Renal cortex interstitium (tissue), 15 donors: ENCODE data around the gene DYNLL1. TPM values are rescaled to one million over a fixed set of nuclear protein-coding genes. Genes with fewer than 3 reads are reported as not detected.
"Not testable (repeated sequence)": the region's sequence is repeated elsewhere in the genome, so short reads cannot be mapped to it uniquely, and the experiment has no call there.

Source experiments
- DNase-seq, 11 donors: peaks; one replicate each; pipeline ENCODE4 v3.0.0-alpha.2; 2013; ENCODE audit warnings: low read depth in 9 of 11, low spot score in 4 of 11; ENCODE audit errors: extremely low read depth in 1 of 11
- long read RNA-seq, 16 experiments: transcript quantifications; one replicate each; lab custom pipeline, GENCODE V29; 2026
- polyA plus RNA-seq, 3 donors: library from polyadenylated mRNA; unstranded; fragments of 120-200 nt; gene quantifications; one replicate each; pipeline ENCODE4 v1.2.1, GENCODE V29; 2013; ENCODE audit not compliant: insufficient read length in 3 of 3

Gene DYNLL1
- 100 to 1,000 TPM; 405 to 558 (median 530) TPM for polyA plus RNA-seq
- long read RNA-seq, donor 1, transcript DYNLL1-210 (1 exons, 670 nt) = minor isoform, 30 of 190 reads
- long read RNA-seq, donor 1, transcript DYNLL1-202 (3 exons, 697 nt) = minor isoform, 9 of 190 reads
- long read RNA-seq, donor 1, transcript DYNLL1-207 (2 exons, 719 nt) = minor isoform, 17 of 190 reads
- long read RNA-seq, donor 1, transcript DYNLL1-201 (3 exons, 720 nt) = major isoform, 121 of 190 reads
- long read RNA-seq, donor 1, partial matches to known transcripts = 7 of 190 reads
- long read RNA-seq, donor 1, other reads (novel, unspliced or antisense) = 0 of 190 reads
- long read RNA-seq, donor 2, transcript DYNLL1-210 (1 exons, 670 nt) = minor isoform, 42 of 280 reads
- long read RNA-seq, donor 2, transcript DYNLL1-202 (3 exons, 697 nt) = minor isoform, 16 of 280 reads
- long read RNA-seq, donor 2, transcript DYNLL1-201 (3 exons, 720 nt) = major isoform, 176 of 280 reads
- long read RNA-seq, donor 2, transcript DYNLL1-207 (2 exons, 719 nt) = minor isoform, 27 of 280 reads
- long read RNA-seq, donor 2, partial matches to known transcripts = 11 of 280 reads
- long read RNA-seq, donor 2, other reads (novel, unspliced or antisense) = 0 of 280 reads
- long read RNA-seq, donor 3, transcript DYNLL1-210 (1 exons, 670 nt) = minor isoform, 22 of 294 reads
- long read RNA-seq, donor 3, transcript DYNLL1-201 (3 exons, 720 nt) = major isoform, 228 of 294 reads
- long read RNA-seq, donor 3, transcript DYNLL1-207 (2 exons, 719 nt) = minor isoform, 12 of 294 reads
- long read RNA-seq, donor 3, transcript DYNLL1-202 (3 exons, 697 nt) = minor isoform, 26 of 294 reads
- long read RNA-seq, donor 3, partial matches to known transcripts = 0 of 294 reads
- long read RNA-seq, donor 3, other reads (novel, unspliced or antisense) = 0 of 294 reads
- long read RNA-seq, donor 4, transcript DYNLL1-201 (3 exons, 720 nt) = major isoform, 131 of 223 reads
- long read RNA-seq, donor 4, transcript DYNLL1-202 (3 exons, 697 nt) = minor isoform, 13 of 223 reads
- long read RNA-seq, donor 4, transcript DYNLL1-207 (2 exons, 719 nt) = minor isoform, 13 of 223 reads
- long read RNA-seq, donor 4, transcript DYNLL1-210 (1 exons, 670 nt) = minor isoform, 28 of 223 reads
- long read RNA-seq, donor 4, partial matches to known transcripts = 11 of 223 reads
- long read RNA-seq, donor 4, other reads (novel, unspliced or antisense) = 20 of 223 reads
- long read RNA-seq, donor 5 = 0 reads
- long read RNA-seq, donor 6, transcript DYNLL1-210 (1 exons, 670 nt) = minor isoform, 37 of 253 reads
- long read RNA-seq, donor 6, transcript DYNLL1-201 (3 exons, 720 nt) = major isoform, 150 of 253 reads
- long read RNA-seq, donor 6, transcript DYNLL1-202 (3 exons, 697 nt) = minor isoform, 13 of 253 reads
- long read RNA-seq, donor 6, transcript DYNLL1-207 (2 exons, 719 nt) = minor isoform, 30 of 253 reads
- long read RNA-seq, donor 6, partial matches to known transcripts = 14 of 253 reads
- long read RNA-seq, donor 6, other reads (novel, unspliced or antisense) = 0 of 253 reads
- long read RNA-seq, donor 7, transcript DYNLL1-202 (3 exons, 697 nt) = minor isoform, 28 of 427 reads
- long read RNA-seq, donor 7, transcript DYNLL1-207 (2 exons, 719 nt) = minor isoform, 16 of 427 reads
- long read RNA-seq, donor 7, transcript DYNLL1-210 (1 exons, 670 nt) = minor isoform, 38 of 427 reads
- long read RNA-seq, donor 7, transcript DYNLL1-201 (3 exons, 720 nt) = major isoform, 238 of 427 reads
- long read RNA-seq, donor 7, partial matches to known transcripts = 69 of 427 reads
- long read RNA-seq, donor 7, other reads (novel, unspliced or antisense) = 35 of 427 reads
- long read RNA-seq, donor 8, transcript DYNLL1-207 (2 exons, 719 nt) = minor isoform, 38 of 457 reads
- long read RNA-seq, donor 8, transcript DYNLL1-210 (1 exons, 670 nt) = minor isoform, 44 of 457 reads
- long read RNA-seq, donor 8, transcript DYNLL1-201 (3 exons, 720 nt) = major isoform, 328 of 457 reads
- long read RNA-seq, donor 8, transcript DYNLL1-202 (3 exons, 697 nt) = minor isoform, 37 of 457 reads
- long read RNA-seq, donor 8, partial matches to known transcripts = 0 of 457 reads
- long read RNA-seq, donor 8, other reads (novel, unspliced or antisense) = 0 of 457 reads
- long read RNA-seq, donor 9, transcript DYNLL1-202 (3 exons, 697 nt) = minor isoform, 18 of 252 reads
- long read RNA-seq, donor 9, transcript DYNLL1-207 (2 exons, 719 nt) = minor isoform, 19 of 252 reads
- long read RNA-seq, donor 9, transcript DYNLL1-210 (1 exons, 670 nt) = minor isoform, 34 of 252 reads
- long read RNA-seq, donor 9, transcript DYNLL1-201 (3 exons, 720 nt) = major isoform, 168 of 252 reads
- long read RNA-seq, donor 9, partial matches to known transcripts = 9 of 252 reads
- long read RNA-seq, donor 9, other reads (novel, unspliced or antisense) = 0 of 252 reads
- long read RNA-seq, donor 10, transcript DYNLL1-201 (3 exons, 720 nt) = major isoform, 195 of 280 reads
- long read RNA-seq, donor 10, transcript DYNLL1-210 (1 exons, 670 nt) = minor isoform, 25 of 280 reads
- long read RNA-seq, donor 10, transcript DYNLL1-202 (3 exons, 697 nt) = minor isoform, 32 of 280 reads
- long read RNA-seq, donor 10, transcript DYNLL1-207 (2 exons, 719 nt) = minor isoform, 21 of 280 reads
- long read RNA-seq, donor 10, partial matches to known transcripts = 0 of 280 reads
- long read RNA-seq, donor 10, other reads (novel, unspliced or antisense) = 0 of 280 reads
- long read RNA-seq, donor 11, transcript DYNLL1-201 (3 exons, 720 nt) = major isoform, 114 of 151 reads
- long read RNA-seq, donor 11, transcript DYNLL1-210 (1 exons, 670 nt) = minor isoform, 16 of 151 reads
- long read RNA-seq, donor 11, transcript DYNLL1-202 (3 exons, 697 nt) = minor isoform, 10 of 151 reads
- long read RNA-seq, donor 11, partial matches to known transcripts = 0 of 151 reads
- long read RNA-seq, donor 11, other reads (novel, unspliced or antisense) = 0 of 151 reads
- long read RNA-seq, donor 12, transcript DYNLL1-210 (1 exons, 670 nt) = minor isoform, 30 of 147 reads
- long read RNA-seq, donor 12, transcript DYNLL1-207 (2 exons, 719 nt) = minor isoform, 13 of 147 reads
- long read RNA-seq, donor 12, transcript DYNLL1-201 (3 exons, 720 nt) = major isoform, 87 of 147 reads
- long read RNA-seq, donor 12, transcript DYNLL1-202 (3 exons, 697 nt) = minor isoform, 8 of 147 reads
- long read RNA-seq, donor 12, partial matches to known transcripts = 7 of 147 reads
- long read RNA-seq, donor 12, other reads (novel, unspliced or antisense) = 0 of 147 reads
- long read RNA-seq, donor 13 = 0 reads
- long read RNA-seq, donor 14, transcript DYNLL1-202 (3 exons, 697 nt) = minor isoform, 12 of 208 reads
- long read RNA-seq, donor 14, transcript DYNLL1-210 (1 exons, 670 nt) = minor isoform, 19 of 208 reads
- long read RNA-seq, donor 14, transcript DYNLL1-207 (2 exons, 719 nt) = minor isoform, 14 of 208 reads
- long read RNA-seq, donor 14, transcript DYNLL1-201 (3 exons, 720 nt) = major isoform, 156 of 208 reads
- long read RNA-seq, donor 14, partial matches to known transcripts = 0 of 208 reads
- long read RNA-seq, donor 14, other reads (novel, unspliced or antisense) = 0 of 208 reads
- long read RNA-seq, donor 15, transcript DYNLL1-201 (3 exons, 720 nt) = major isoform, 75 of 110 reads
- long read RNA-seq, donor 15, transcript DYNLL1-202 (3 exons, 697 nt) = minor isoform, 7 of 110 reads
- long read RNA-seq, donor 15, transcript DYNLL1-210 (1 exons, 670 nt) = minor isoform, 15 of 110 reads
- long read RNA-seq, donor 15, transcript DYNLL1-207 (2 exons, 719 nt) = minor isoform, 8 of 110 reads
- long read RNA-seq, donor 15, partial matches to known transcripts = 0 of 110 reads
- long read RNA-seq, donor 15, other reads (novel, unspliced or antisense) = 0 of 110 reads
- long read RNA-seq, donor 16, transcript DYNLL1-210 (1 exons, 670 nt) = minor isoform, 62 of 624 reads
- long read RNA-seq, donor 16, transcript DYNLL1-207 (2 exons, 719 nt) = minor isoform, 42 of 624 reads
- long read RNA-seq, donor 16, transcript DYNLL1-202 (3 exons, 697 nt) = minor isoform, 35 of 624 reads
- long read RNA-seq, donor 16, transcript DYNLL1-201 (3 exons, 720 nt) = major isoform, 428 of 624 reads
- long read RNA-seq, donor 16, partial matches to known transcripts = 43 of 624 reads
- long read RNA-seq, donor 16, other reads (novel, unspliced or antisense) = 0 of 624 reads

- peak; percentile 91 to 98 (median 96) for DNase-seq
Measured at GRCh38 chr12:120495731-120496412, at the start of gene DYNLL1. TSS of gene DYNLL1 (plus strand) at chr12:120496113. CDS start at chr12:120496422, 309 bp downstream.

DNA sequence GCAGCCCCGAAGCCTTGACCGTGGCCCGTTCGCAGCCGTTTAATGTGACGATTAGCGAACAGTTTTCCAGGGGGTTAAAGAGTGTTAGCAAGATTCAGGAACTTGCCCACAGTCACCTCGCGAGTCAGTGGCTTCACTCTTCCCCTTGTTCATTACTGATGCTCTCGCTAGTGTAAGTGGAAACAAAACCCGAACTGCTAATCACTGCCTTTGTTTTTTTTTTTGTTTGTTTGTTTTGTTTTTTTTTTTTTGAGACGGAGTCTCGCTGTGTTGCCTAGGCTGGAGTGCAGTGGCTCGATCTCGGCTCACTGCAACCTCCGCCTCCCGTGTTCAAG lies 49.1 kb upstream of the DYNLL1 start:
- not testable (repeated sequence) for DNase-seq

- no peak for DNase-seq
Measured at GRCh38 chr12:120447992-120448391, 47.9 kb upstream of the DYNLL1 start.

DNA sequence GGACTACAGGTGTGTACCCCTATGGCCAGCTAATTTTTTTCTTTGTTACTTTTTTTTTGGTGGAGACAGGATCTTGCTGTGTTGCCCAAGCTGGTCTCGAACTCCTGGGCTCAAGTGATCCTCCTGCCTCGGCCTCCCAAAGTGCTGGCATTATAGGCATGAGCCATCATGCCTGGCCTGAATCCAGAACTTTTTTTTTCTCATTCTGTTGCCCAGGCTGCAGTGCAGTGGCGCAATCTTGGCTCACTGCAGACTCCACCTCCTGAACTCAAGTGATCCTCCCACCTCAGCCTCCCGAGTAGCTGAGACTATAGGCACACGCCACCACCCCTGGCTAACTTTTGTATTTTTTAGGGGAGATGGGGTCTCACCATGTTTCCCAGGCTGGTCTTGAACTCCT lies 43.4 kb upstream of the DYNLL1 start:
- DNase-seq = not testable (repeated sequence)

- no peak for DNase-seq
Measured at GRCh38 chr12:120453060-120453750, 42.7 kb upstream of the DYNLL1 start.

DNA sequence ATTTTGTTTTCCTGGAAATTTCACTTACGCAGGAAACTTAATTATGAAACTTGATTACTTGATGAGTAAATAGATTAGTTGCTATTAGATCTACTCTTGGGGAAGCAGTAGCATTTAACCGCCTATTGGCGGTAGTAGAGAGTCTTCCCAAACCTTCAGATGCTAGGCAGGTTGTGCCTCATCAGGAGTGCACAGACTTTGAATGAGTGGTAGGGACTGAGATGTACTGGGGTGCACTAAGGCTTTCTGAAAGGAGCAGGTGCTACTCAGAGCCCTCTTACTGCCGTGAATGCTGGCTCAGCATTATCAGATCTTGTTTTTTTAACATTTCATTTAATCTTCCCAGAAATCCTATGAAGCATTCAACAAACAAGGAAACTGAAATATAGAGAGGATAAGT lies 41.9 kb upstream of the DYNLL1 start:
- DNase-seq = no peak

GRCh38 chr12:120455302-120455701 lies 40.6 kb upstream of the DYNLL1 start:
- no peak for DNase-seq

DNA sequence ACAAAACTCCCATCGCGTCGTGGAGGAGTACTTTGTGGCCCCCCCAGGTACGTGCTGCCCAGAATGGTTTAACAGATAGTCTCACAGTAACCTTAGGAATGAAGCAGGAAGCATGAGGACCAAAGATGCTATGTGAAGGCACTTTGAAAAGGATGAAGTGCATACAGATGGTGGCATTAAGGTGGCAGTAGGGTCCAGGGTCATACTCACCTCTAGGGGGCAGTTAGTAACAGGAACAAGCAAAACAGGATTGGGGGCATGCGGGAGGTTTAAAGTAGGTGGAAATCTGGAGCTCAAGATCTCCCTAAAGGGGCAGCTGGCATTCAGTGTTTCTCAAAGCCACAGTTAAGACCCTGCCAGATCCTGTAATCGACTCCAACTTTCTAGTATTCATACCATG lies 38.8 kb upstream of the DYNLL1 start:
- DNase-seq = no peak

DNA sequence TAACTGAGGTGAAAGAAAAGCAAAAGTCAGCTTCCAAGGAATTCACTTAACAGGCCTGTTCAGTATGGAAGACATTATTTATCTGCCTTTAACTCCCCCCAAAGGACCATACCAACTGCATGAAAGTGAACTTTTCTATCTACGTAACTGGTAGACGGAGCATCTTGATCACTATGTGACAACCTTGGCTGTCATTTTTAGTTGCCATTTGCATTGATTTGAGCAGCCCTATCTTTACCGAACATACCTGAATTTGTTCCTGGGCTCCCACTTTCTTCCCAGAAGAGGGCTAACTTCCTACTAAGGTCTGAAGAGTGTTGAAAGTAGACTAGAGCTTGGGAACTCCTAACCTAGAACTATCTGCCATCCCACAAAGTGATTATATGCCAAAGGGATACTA lies 35.8 kb upstream of the DYNLL1 start:
- no peak for DNase-seq

DNA sequence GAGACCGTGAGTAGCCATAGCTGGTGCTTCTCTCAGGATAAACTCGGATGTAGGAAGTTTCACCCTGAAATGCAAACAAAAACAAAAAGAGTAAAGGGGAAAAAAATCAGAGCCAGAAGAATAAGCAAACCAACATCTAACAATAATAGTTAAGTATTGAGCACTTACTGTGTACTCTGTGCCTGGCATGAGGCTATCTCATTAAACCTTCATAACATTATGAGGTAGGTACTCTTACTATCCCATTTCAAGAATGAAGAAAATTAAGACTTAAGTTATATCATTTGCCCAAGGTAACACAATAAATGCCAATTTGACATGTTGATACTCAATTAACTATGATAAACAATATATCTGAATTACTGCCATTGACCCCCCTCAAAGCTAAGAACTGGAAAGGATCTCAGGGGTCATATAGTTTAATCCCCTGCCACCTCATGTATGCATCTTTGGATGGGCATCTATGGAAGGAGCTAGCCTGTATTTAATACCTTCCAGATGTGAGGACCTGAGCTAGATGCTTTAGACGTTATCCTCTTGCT lies 33.7 kb upstream of the DYNLL1 start:
- DNase-seq = no peak

GRCh38 chr12:120463712-120464111 lies 32.2 kb upstream of the DYNLL1 start:
- DNase-seq = no peak

DNA sequence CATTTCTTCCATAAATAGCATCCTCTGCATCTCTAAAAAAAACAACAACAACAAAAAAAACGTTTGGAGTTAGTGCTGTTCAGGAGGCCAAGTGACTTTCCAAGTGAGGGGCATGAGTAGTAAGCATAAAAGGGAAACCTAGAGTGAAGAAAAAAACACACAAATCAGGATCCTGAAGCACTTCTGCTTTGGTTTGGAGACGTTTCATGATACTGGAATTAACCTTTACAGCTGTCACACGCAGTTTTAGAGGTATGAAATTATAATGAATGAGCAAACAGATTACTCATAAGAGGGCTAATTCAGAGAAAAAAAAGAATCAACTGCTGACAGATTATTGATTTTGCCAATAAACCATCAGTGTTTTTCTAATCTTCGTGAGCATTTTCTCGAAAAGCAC lies 30.2 kb upstream of the DYNLL1 start:
- no peak for DNase-seq
